EL (cell line): ENCODE results near the gene AK8.

Source experiments
- DNase-seq: peaks from one replicate; pipeline ENCODE4 v3.0.0-alpha.2; 2016

The AK8 gene

DNA sequence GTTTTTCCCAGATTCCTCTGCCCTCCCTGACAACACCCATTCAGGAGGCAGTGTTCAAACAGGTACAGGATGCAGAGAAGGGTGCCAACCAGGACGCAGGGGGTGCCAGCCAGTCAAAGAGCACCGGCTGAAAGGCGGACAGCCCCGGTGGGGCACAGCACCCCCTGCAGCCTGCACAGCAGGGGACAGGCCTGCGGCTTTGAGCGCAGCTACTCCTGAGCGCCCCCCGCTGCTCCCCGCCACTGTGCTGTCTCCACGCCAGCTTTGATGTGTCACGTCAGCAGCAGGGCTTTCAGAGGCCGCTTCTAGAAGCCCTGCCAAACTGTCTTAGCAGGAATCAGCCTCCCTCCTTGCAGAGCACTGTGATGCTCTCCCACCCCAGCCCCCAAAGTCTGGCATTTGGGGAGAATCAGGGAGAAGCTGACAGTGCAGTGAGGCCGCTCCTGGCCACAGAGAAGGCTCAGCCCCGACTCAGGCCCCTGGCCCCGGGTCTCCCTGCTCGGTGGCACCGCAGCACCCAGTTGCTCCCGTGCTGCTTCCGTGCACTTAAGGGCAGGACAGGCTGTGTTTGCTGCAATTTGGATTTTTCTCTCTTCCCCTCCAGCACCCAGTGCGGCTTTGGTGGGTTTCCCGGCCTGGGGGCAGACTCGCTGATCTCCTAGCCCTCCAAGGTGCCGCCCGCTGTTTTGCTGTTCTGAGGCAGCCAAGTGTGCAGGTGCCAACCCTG is 20.3 kb downstream of the AK8 start:
- no peak for DNase-seq

- peak; percentile 21 for DNase-seq
These were observed 21.1 kb downstream of the AK8 start for GRCh38 chr9:132857031-132857430.

- DNase-seq: no peak
These were observed 22.2 kb downstream of the AK8 start for GRCh38 chr9:132855904-132856303.

GRCh38 chr9:132854832-132855231 is 23.3 kb downstream of the AK8 start:
- no peak for DNase-seq

- no peak for DNase-seq
These were observed 24.6 kb downstream of the AK8 start for GRCh38 chr9:132853482-132853881.

DNA sequence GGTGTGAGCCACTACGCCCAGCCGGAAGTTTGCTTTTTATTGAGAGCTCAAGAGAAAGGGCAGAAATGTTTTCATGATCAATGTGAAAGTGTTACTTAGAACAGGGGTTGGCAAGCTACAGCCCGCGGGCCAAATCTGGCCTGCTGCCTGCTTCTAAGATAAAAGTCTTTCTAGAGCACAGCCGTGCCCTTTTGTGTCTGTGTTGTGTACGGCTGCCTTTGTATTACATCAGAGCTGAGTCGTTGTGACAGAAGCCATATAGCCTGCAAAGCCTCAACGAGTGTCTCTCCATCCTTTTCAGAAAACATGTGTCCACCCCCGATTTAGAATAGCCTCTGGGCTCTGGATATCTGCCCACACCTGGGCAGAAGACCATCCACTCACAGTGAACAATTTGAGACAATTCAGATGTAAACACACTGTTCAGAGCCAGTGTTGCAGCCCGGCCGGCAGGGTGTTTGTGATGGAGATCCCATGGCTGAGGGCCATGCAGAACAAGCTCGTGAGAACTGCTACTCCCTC is 28.8 kb downstream of the AK8 start:
- no peak for DNase-seq

- no peak for DNase-seq
These were observed 31.1 kb downstream of the AK8 start for GRCh38 chr9:132846918-132847515.

DNA sequence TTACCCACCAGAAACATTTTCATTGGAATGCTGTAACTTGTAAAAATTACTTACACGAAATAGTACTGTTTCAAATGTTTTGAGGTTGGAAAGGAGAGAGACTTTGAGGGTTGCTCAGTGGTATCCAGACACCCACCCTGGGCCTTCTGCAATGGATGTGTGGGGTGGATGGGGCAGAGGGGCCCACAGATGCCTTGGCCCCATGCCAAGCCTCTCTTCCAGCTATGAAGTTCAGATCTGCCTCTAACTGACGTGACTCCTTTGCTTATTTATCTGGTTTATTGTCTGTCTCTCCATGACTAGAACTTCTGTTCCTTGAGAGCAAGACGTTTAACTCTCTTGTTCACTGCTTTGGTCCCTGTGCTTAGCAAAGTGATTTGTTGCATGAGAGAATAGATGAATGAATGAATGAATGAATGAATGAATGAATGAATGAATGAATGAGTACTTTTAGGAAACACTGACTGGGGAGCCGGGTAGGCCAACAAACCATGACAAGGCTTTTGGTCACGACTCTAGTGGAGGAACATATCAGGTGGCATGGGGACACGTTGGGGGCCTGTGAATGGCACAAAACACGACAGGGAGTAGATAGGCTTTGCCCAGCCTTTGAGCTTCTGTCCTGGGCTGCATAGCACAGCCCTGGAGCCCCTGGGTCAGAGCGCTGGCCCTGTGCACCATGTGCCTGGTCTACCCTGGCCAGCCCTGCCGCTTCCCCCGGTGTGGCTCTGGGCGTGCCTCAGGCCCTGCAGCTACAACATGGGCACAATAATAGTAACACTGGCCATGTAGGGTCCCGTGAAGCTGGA is 31.8 kb downstream of the AK8 start:
- DNase-seq: no peak

- DNase-seq: no peak
These were observed 35.7 kb downstream of the AK8 start for GRCh38 chr9:132842124-132843044.

DNA sequence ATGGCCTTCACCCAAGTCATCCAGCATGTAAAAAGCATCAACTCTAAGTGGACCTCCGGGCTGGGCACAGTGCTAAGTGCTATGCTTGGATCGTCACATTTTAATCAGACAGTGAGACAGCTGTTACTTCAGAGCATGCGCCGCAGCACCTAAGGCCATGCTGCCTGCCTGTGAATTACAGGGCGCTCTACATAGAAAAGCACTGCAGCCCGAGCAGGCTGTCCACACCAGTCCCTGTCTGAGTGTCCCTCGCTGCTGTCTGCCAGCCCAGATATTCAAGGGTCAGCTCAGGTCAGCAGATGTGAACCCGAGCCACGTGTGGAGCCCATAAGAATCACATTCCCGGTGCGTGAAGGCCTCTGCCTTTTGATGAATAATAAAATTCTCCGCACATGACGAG is 37.1 kb downstream of the AK8 start:
- peak; percentile 22 for DNase-seq

DNA sequence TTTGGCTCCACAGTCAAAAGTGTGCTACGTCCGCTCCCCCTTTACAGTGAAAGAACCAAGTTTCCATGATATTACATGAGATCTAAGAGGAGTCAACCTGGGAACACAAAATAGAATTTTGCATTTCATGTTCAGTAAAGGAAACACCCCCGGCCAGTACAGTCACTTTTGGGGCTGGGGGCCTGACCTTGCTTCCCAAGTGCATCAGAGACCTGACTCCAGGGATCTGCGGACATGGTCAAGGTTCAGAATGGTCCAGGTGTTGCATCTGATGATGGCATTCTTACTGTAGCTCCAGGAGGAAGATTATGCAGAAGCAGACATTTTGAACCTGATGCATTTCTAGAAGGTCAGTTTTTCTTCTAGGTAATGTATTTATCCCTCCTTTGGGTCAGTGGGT is 39.8 kb downstream of the AK8 start:
- no peak for DNase-seq

DNA sequence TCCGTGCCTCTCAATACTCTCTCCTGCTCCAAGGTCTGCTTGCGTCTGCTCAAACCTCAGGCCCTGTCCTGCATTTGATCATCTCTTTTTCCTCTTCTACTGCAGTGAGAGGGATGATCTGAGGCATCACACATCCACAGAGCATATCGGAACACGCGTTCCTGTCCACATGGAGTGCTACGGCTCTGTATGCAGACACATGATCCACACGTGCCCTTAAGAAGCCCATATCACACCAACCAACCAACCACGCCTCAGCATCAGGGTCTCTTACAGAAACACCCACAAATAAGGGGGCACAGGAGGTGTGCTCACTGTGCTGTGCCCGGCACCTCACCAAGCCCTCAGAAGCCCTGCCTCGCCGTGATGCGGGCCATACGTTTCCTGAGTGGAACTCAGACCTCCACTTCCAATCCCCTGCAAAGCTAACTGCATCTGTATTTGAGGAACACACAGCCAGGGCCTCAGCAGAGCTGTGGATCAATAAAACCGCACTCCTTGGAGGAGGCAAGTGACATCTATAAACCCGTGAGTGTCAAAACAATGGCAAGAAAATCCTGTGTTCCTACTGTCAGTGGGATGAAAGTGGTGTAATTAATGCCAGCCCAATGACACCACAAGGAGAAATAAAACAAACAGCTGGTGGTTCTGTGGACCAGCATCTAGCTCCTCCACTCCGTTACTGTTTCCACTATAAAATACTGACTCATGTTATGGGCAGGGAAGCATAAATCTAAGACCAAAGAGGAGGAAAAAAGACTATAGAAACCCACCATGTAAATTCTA is 40.4 kb downstream of the AK8 start:
- DNase-seq: no peak

GRCh38 chr9:132834343-132834742 is 43.7 kb downstream of the AK8 start:
- DNase-seq: no peak

GRCh38 chr9:132833550-132834121 is 44.4 kb downstream of the AK8 start:
- no peak for DNase-seq

GRCh38 chr9:132832171-132832881 is 45.8 kb downstream of the AK8 start:
- DNase-seq: no peak

GRCh38 chr9:132828201-132828770 is 49.8 kb downstream of the AK8 start:
- no peak for DNase-seq

- no peak for DNase-seq
These were observed 50.7 kb downstream of the AK8 start for GRCh38 chr9:132827366-132827765.

GRCh38 chr9:132826621-132827365 is 51.3 kb downstream of the AK8 start:
- DNase-seq: no peak

GRCh38 chr9:132826131-132826530 is 52.0 kb downstream of the AK8 start:
- no peak for DNase-seq

DNA sequence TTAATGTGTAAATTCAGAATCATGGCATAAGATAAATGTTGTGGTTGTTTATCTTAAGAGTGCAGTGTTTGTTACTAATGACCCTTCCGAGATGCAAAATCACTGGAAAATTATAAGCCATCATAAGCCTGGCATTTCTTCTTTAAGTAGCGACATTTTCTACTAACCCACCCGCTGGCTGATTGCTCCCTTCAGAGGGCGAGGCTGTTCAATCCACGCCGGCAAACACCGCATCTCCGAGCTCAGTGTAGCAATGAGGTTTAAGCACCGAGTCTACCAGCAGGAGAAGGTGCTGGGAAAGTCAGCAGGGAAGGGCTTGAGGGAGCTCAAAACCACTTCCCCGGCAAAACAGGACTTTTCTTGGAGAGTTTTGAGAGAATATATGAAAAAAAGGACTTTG is 52.7 kb downstream of the AK8 start:
- DNase-seq: no peak
